ENCODE measurements around the gene AURKAIP1. TPM values are rescaled to one million over a fixed set of nuclear protein-coding genes. Genes with fewer than 3 reads are reported as not detected.
A peak's percentile ranks its signal among the peaks of the same experiment; 100 is the strongest.

AURKAIP1 gene
- polyA plus RNA-seq, 4 donors: 63.0 to 110 (median 64.3) TPM

- DNase-seq (ENCODE audit: low read depth in 4 of 4, low spot score in 3 of 4): no peak
Observed at GRCh38 chr1:1336446-1336845, 38.6 kb downstream of the AURKAIP1 start.

- DNase-seq (ENCODE audit: low read depth in 4 of 4, low spot score in 3 of 4): no peak
Observed at GRCh38 chr1:1335792-1336248, 39.2 kb downstream of the AURKAIP1 start.

GRCh38 chr1:1335283-1335682 lies 39.7 kb downstream of the AURKAIP1 start:
- DNase-seq (ENCODE audit: low read depth in 4 of 4, low spot score in 3 of 4): no peak

- DNase-seq (ENCODE audit: low read depth in 4 of 4, low spot score in 3 of 4): no peak
Observed at GRCh38 chr1:1334835-1335234, 40.2 kb downstream of the AURKAIP1 start.

- DNase-seq (ENCODE audit: low read depth in 4 of 4, low spot score in 3 of 4): no peak
Observed at GRCh38 chr1:1333551-1334241, 41.3 kb downstream of the AURKAIP1 start.

DNA sequence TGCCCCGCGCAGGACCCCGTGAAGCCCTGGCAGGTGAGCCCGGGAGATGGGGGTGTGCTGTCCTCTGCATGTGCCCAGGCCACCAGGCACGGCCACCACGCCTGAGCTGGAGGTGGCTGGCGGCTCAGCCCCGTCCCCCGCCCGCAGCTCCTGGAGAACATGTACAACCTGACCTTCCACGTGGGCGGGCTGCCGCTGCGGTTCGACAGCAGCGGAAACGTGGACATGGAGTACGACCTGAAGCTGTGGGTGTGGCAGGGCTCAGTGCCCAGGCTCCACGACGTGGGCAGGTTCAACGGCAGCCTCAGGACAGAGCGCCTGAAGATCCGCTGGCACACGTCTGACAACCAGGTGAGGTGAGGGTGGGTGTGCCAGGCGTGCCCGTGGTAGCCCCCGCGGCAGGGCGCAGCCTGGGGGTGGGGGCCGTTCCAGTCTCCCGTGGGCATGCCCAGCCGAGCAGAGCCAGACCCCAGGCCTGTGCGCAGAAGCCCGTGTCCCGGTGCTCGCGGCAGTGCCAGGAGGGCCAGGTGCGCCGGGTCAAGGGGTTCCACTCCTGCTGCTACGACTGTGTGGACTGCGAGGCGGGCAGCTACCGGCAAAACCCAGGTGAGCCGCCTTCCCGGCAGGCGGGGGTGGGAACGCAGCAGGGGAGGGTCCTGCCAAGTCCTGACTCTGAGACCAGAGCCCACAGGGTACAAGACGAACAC lies 42.1 kb downstream of the AURKAIP1 start:
- DNase-seq (ENCODE audit: low read depth in 4 of 4, low spot score in 3 of 4): no peak

DNA sequence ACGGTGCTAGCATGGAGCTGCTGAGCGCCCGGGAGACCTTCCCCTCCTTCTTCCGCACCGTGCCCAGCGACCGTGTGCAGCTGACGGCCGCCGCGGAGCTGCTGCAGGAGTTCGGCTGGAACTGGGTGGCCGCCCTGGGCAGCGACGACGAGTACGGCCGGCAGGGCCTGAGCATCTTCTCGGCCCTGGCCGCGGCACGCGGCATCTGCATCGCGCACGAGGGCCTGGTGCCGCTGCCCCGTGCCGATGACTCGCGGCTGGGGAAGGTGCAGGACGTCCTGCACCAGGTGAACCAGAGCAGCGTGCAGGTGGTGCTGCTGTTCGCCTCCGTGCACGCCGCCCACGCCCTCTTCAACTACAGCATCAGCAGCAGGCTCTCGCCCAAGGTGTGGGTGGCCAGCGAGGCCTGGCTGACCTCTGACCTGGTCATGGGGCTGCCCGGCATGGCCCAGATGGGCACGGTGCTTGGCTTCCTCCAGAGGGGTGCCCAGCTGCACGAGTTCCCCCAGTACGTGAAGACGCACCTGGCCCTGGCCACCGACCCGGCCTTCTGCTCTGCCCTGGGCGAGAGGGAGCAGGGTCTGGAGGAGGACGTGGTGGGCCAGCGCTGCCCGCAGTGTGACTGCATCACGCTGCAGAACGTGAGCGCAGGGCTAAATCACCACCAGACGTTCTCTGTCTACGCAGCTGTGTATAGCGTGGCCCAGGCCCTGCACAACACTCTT lies 42.8 kb downstream of the AURKAIP1 start:
- no peak for DNase-seq (ENCODE audit: low read depth in 4 of 4, low spot score in 3 of 4)

GRCh38 chr1:1331068-1331965 lies 43.7 kb downstream of the AURKAIP1 start, which contains the start of gene TAS1R3:
Gene TAS1R3 (plus strand): TSS chr1:1331280. CDS start chr1:1331346, 66 bp downstream.
- DNase-seq (ENCODE audit: low read depth in 4 of 4, low spot score in 3 of 4): no peak

DNA sequence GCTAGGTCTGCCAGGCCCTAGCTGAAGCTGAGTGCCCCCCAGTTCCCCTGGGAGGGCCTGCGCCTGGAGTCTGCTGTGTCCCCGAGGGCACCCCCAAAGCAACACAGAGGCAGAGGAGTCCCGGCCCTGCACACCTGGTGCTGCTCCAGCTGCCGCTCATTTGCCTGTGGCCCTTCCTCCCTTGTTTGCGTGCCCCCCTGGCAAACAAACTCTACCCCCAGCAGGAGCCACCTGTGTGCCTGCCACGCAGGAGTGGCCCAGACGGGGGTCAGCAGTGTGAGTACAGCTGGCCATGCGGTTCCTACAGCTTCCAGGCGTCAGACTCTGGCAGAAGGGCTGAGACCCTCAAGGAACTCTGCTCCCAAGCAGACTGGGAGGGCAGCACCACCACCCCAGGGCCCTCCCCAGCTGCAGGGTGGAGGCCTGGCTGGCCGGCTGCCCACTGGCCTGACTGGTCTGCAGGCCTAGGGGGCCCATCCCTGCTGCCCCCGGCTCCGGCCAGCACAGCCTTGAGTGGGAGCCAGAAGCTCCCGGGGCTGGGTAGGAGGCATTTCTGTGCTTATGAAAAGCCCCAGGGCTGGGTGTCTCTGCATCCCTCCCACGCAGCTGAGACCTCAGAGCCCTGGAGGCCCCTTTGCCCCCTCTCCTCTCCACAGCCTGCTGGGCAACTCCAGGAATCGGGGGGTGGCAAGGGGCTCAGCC lies 44.5 kb downstream of the AURKAIP1 start:
- no peak for DNase-seq (ENCODE audit: low read depth in 4 of 4, low spot score in 3 of 4)

DNA sequence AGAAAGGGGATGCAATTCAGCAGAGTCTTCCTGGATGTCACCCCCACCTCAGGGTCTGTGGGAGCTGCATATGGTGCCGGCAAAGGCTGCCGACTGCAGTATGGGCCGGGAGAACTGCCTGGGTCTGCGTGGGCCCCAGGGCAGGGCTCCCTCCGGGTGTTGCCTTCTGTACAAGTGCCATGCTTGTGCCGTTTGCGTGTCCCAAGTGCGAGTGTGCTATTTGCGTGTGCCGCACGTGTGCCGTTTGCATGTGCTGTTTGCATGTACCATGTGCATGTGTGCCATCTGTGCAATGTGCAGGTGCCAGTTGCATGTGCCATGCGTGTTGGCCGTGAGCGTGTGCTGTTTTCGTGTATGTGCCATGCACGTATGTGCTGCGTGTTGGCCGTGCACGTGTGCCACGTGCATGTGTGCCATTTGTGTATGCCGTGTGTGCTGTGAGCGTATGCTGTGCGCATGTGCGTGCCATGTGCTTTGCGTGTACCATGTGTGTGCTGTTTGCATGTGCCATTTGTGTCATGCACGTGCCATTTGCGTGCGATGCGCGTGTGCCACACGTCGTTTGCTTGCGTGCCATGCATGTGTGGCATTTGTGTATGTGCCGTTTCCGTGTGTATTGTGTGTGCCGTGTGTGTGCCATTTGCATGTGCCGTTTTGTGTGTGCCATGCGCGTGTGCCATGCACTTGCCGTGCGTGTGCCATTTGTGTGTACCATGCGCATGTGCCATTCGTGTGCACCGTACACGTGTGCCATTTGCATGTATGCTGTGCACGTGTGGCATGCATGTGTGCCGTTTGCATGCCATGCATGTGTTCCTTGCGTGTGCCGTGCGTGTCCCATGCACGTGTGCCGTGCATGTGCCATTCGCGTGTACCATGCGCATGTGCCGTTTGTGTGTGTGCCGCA lies 45.5 kb downstream of the AURKAIP1 start:
- no peak for DNase-seq (ENCODE audit: low read depth in 4 of 4, low spot score in 3 of 4)

GRCh38 chr1:1328254-1328653 lies 46.8 kb downstream of the AURKAIP1 start:
- DNase-seq (ENCODE audit: low read depth in 4 of 4, low spot score in 3 of 4): no peak

DNA sequence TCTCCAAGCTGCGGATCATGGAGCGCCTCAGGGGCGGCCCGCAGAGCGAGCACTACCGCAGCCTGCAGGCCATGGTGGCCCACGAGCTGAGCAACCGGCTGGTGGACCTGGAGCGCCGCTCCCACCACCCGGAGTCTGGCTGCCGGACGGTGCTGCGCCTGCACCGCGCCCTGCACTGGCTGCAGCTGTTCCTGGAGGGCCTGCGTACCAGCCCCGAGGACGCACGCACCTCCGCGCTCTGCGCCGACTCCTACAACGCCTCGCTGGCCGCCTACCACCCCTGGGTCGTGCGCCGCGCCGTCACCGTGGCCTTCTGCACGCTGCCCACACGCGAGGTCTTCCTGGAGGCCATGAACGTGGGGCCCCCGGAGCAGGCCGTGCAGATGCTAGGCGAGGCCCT lies 47.7 kb downstream of the AURKAIP1 start:
- no peak for DNase-seq (ENCODE audit: low read depth in 4 of 4, low spot score in 3 of 4)

- DNase-seq (ENCODE audit: low read depth in 4 of 4, low spot score in 3 of 4): no peak
Observed at GRCh38 chr1:1326075-1326605, 48.9 kb downstream of the AURKAIP1 start.

DNA sequence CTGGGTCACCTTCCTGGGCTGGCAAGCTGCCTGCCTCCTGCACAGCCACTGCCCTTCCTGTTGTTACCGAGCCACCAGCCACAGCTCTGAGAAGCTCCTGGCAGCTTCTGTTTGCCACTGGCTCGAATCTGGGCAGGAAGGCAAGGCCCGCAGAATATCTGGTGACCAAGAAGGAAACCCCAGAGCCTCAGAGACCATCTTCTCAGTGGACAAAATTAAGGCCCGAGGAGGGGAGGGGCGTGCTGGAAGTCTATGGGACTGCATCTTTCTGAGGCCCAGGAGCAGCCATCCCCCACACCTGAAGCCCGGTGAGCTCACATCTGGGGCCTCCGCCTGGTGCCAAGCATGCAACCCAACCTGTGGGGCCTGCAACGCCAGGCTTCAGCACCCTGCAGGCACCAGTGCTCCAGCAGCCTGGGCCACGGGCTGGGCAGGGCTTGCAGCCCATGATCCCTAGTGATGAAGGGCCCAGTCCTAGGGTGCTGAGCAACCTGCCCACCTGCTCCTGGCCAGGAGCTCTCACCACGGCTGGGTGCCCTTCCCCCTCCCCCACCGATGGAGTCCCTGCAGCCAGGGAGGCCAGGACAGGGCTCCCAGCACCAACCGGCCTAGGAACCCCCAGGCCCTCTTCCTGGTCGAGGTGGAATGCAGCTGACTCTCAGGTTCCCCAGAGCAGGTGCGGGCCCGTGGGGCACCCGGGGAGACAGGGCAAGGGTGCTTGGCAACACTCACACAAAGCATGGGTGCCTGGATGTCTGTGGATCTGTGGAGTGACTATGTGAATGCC lies 49.5 kb downstream of the AURKAIP1 start:
- DNase-seq (ENCODE audit: low read depth in 4 of 4, low spot score in 3 of 4): no peak

- DNase-seq (ENCODE audit: low read depth in 4 of 4, low spot score in 3 of 4): peak; percentile 77 to 86 (median 80)
Observed at GRCh38 chr1:1324524-1325287, 50.3 kb downstream of the AURKAIP1 start, which contains the start of the genes CPTP and INTS11. Gene CPTP (plus strand): TSS chr1:1324802. CDS start chr1:1326911, 2,109 bp downstream. Gene INTS11 (minus strand): TSS chr1:1324660. CDS start chr1:1324608, 52 bp downstream.

DNA sequence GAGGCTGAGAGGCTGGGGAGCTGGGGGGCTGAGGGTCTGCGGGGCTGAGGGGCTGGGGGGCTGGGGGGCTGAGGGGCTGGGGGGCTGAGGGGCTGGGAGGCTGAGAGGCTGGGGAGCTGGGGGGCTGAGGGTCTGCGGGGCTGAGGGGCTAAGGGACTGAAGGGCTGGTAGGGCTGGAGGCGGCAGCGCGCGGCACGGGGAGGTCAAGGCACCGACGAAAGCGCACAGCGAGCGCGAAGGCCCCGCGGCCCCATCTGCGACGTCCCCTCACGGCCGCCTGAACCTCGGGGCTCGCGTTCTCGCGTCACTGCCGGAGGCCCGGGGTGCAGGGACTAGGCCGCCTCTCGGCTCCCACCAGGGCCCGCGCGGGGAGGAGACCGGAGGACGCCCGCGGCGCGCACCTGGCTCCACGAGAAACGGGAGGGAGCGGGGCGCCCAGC lies 50.9 kb downstream of the AURKAIP1 start:
- DNase-seq (ENCODE audit: low read depth in 4 of 4, low spot score in 3 of 4): no peak

Measured in right renal pelvis (tissue), 4 donors.